HEK293 (cell line): ENCODE data around the gene F2RL3.

ENCODE experiments used
- RBAK ChIP-seq: fragments of 450-650 bp; formaldehyde crosslinking; IDR thresholded peaks from 2 replicates; pipeline ENCODE4 v1.5.1; 2016; ENCODE audit warnings: missing biosample characterization, missing genetic modification characterization
- TCF7L2 ChIP-seq: IDR thresholded peaks from 2 replicates; pipeline ENCODE4 v1.6.1; 2011; ENCODE audit warnings: low read depth, mild to moderate bottlenecking, inconsistent platforms, low read length, moderate library complexity, borderline replicate concordance
- ZNF10 ChIP-seq: fragments of 450-650 bp; formaldehyde crosslinking; IDR thresholded peaks from 2 replicates; pipeline ENCODE4 v1.5.1; 2017; ENCODE audit warnings: missing biosample characterization, missing genetic modification characterization
- ZNF24 ChIP-seq: fragments of 450-650 bp; formaldehyde crosslinking; IDR thresholded peaks from 2 replicates; pipeline ENCODE4 v1.5.1; 2016; ENCODE audit warnings: missing biosample characterization, missing genetic modification characterization
- ZNF274 ChIP-seq, 2 experiments: fragments of 200-500 bp in 1 of 2; fragments of 450-650 bp in 1 of 2; sonication (Bioruptor generic) in 1 of 2; formaldehyde crosslinking in 1 of 2; IDR thresholded peaks; 2 replicates each; pipeline versions ENCODE4 v1.5.1 to v1.6.1; 2014 to 2016; ENCODE audit warnings: borderline replicate concordance in 1 of 2, inconsistent platforms in 1 of 2, low read length in 1 of 2, missing biosample characterization in 1 of 2, missing genetic modification characterization in 1 of 2
- ZNF530 ChIP-seq: fragments of 450-650 bp; formaldehyde crosslinking; IDR thresholded peaks from 2 replicates; pipeline ENCODE4 v1.5.1; 2016; ENCODE audit warnings: low read depth, missing biosample characterization, missing genetic modification characterization
- ZNF670 ChIP-seq: fragments of 450-650 bp; formaldehyde crosslinking; IDR thresholded peaks from 2 replicates; pipeline ENCODE4 v1.5.1; 2016; ENCODE audit warnings: missing biosample characterization, missing genetic modification characterization, low read depth
- ZNF837 ChIP-seq: fragments of 450-650 bp; formaldehyde crosslinking; IDR thresholded peaks from 2 replicates; pipeline ENCODE4 v1.5.1; 2016; ENCODE audit warnings: missing biosample characterization, missing genetic modification characterization
- TF ChIP-seq, protein P1 (sequence below): fragments of 450-650 bp; formaldehyde crosslinking; IDR thresholded peaks from 2 replicates; pipeline ENCODE4 v1.5.1; 2016; ENCODE audit warnings: missing biosample characterization, missing genetic modification characterization

DNA sequence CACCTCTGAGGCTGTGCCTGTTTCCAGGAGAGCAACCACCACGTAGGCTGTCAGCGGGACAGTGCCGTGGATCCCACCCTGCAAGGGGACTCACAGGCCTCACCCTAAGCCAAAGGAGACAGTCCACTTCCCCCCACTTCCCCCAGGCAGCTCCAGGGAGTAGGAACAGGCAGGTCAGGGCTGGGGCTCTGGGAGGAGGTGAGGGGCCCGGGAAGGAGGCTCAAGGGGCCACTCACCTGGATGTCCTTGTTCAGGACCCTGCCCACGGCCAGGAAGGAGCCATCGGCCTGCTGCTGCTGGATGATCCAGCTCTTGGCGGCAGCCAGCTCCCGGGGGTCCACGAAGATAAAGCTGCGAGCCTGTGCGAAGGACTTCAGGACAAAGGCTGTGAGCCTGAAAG is 25.6 kb downstream of the F2RL3 start:
- TF ChIP-seq ZNF530 (no peak), ZNF24 (tag by site-specific recombination) (no peak), ZNF274 (IDR thresholded peaks at IDR 0.05; ENCODE audit: low read length) (no peak), ZNF274 (tag by site-specific recombination; IDR thresholded peaks at IDR 0.05; ENCODE audit: borderline replicate concordance) (no peak), RBAK (tag by site-specific recombination) (no peak), TCF7L2 (no peak), ZNF837 (no peak), ZNF670 (tag by site-specific recombination) (no peak), ZNF10 (no peak)
- TF ChIP-seq, protein P1, sequence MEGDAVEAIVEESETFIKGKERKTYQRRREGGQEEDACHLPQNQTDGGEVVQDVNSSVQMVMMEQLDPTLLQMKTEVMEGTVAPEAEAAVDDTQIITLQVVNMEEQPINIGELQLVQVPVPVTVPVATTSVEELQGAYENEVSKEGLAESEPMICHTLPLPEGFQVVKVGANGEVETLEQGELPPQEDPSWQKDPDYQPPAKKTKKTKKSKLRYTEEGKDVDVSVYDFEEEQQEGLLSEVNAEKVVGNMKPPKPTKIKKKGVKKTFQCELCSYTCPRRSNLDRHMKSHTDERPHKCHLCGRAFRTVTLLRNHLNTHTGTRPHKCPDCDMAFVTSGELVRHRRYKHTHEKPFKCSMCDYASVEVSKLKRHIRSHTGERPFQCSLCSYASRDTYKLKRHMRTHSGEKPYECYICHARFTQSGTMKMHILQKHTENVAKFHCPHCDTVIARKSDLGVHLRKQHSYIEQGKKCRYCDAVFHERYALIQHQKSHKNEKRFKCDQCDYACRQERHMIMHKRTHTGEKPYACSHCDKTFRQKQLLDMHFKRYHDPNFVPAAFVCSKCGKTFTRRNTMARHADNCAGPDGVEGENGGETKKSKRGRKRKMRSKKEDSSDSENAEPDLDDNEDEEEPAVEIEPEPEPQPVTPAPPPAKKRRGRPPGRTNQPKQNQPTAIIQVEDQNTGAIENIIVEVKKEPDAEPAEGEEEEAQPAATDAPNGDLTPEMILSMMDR = no peak
